Measurements from ENCODE around the gene ARID4A.
A peak's percentile ranks its signal among the peaks of the same experiment; 100 is the strongest.
"Not testable (repeated sequence)": the region's sequence is repeated elsewhere in the genome, so short reads cannot be mapped to it uniquely, and the experiment has no call there.

Gene ARID4A, protein sequence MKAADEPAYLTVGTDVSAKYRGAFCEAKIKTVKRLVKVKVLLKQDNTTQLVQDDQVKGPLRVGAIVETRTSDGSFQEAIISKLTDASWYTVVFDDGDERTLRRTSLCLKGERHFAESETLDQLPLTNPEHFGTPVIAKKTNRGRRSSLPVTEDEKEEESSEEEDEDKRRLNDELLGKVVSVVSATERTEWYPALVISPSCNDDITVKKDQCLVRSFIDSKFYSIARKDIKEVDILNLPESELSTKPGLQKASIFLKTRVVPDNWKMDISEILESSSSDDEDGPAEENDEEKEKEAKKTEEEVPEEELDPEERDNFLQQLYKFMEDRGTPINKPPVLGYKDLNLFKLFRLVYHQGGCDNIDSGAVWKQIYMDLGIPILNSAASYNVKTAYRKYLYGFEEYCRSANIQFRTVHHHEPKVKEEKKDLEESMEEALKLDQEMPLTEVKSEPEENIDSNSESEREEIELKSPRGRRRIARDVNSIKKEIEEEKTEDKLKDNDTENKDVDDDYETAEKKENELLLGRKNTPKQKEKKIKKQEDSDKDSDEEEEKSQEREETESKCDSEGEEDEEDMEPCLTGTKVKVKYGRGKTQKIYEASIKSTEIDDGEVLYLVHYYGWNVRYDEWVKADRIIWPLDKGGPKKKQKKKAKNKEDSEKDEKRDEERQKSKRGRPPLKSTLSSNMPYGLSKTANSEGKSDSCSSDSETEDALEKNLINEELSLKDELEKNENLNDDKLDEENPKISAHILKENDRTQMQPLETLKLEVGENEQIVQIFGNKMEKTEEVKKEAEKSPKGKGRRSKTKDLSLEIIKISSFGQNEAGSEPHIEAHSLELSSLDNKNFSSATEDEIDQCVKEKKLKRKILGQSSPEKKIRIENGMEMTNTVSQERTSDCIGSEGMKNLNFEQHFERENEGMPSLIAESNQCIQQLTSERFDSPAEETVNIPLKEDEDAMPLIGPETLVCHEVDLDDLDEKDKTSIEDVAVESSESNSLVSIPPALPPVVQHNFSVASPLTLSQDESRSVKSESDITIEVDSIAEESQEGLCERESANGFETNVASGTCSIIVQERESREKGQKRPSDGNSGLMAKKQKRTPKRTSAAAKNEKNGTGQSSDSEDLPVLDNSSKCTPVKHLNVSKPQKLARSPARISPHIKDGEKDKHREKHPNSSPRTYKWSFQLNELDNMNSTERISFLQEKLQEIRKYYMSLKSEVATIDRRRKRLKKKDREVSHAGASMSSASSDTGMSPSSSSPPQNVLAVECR
- total RNA-seq = 135 to 154 reads per million in 2 donors

DNA sequence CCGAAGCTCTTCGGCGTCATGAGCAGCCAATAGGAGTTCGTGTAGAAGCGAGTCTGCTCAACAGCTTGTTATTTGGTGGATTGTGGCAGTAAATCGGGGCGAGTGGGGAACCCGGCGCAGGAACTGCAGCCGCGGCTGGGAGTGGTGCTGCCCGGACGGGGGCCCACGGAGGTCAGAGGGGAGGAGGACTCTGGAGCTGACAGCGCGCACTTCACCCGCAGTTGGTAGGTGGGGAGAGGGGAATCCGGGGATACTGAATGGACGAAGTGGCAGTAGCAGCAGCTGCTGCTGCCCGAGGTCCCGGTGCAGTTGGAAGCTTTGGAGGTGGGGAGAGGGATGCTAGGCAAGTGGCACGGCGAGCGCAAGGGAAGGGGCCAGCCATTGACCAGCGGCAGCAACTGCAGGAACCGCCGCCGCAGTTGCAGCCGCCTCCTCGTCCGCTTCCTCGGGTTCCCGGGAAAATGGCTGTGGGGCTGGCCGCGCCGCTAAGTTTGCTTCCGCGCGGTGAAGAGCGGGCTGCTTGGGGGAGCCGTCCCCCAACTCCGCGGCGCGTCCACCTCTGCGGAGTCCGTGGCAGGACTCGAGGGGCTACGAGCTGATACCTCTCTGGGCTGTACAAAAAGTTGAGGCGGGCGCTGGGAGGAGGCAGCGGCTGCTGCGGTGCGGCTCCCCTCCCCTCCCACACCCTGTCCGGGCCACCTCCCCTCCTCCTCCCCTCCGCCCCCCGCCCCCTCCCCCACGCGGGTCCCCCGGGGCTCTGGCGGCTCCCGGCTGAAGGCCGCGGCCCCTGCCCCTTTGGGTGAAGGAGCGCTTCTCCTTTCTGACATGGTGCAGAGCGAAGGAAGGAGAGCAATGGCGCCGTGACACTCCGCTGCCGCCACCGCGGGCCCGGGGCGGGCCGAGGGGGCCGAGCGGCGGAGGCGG is at the start of gene ARID4A:
Gene ARID4A, plus strand, starts transcription at position 79 of the 924 bp plus-strand sequence. CDS start 1,300 bp downstream, outside the sequence.
- DNase-seq = peak; percentile 18 to 82 (median 57)

GRCh38 chr14:58249611-58250010 is 48.7 kb upstream of the ARID4A start:
- DNase-seq = no peak

DNA sequence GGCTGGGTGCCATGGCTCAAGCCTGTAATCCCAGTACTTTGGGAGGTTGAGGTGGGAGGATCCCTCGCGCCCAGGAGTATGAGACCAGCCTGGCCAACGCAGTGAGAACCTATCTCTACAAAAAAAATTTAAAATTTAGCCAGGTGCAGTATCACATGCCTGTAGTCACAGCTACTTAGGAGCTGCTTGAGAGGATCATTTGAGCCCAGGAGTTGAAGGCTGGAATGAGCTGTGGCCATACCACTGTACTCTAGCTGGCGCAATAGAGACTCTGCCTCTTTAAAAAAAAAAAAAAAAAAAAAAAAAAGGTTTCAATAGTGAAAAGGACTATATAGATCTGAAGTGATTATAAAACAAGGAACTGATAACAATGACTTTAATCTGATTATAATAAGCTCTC is 40.2 kb upstream of the ARID4A start:
- DNase-seq = no peak

GRCh38 chr14:58262005-58262404 is 36.4 kb upstream of the ARID4A start:
- not testable (repeated sequence) for DNase-seq

DNA sequence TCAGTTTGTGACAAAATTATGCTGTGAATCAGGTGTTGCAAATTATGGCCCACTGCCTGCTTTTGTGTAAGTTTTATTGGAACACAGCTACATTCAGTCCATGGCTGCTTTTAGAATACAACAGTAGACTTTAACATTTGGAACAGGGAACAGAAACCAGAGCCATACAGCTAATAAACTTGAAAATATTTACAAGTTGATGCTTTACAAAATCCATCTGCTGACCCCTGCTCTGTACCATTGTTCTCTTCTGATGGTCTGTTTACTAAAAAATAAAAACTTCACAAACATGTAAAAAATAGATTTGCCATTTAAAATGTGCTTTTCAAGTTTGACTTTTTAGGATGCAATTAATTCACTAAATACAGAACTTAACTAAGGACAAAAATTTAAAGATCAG is 33.0 kb upstream of the ARID4A start:
- DNase-seq = no peak

GRCh38 chr14:58270628-58271027 is 27.7 kb upstream of the ARID4A start:
- DNase-seq = no peak

DNA sequence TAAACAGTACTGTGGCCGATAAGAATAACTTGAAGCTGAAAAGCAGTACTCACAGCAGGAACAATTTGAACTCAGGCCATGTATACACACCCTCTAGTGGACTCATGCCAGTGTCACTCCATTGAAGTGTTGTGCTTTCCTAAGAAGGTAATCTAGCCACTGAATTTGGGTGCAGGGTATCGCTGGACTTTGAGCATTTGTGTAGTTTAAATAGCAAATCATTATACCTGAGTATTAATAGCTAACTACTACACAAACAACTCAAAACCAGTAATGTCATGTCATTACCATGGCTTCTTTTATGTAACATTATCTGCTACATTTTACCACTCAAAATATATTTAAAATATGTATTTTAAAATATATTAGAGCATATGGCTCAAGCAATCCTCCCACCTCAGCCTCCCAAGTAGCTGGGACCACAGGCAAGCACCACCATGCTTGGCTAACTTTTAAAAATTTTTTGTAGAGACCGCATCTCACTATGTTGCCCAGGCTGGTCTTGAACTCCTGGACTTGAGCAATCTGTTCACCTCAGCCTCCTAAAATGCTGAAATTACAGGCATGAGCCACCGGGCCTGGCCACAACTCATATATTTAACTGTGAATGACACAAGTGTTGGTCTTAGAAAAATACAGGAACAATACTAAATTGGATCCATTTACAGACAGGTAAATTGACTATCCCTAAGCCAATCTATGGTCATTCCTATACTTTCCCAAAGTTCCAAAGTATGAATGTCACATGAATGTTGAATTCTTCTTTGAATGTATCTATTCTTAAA is 25.6 kb upstream of the ARID4A start:
- no peak for DNase-seq

GRCh38 chr14:58274881-58275280 is 23.5 kb upstream of the ARID4A start:
- peak in 1 of 5 experiments; percentile 30 for DNase-seq

- DNase-seq = peak in 1 of 5 experiments; percentile 42
Measured at GRCh38 chr14:58275527-58276190, 22.7 kb upstream of the ARID4A start.

GRCh38 chr14:58276208-58276607 is 22.1 kb upstream of the ARID4A start:
- no peak for DNase-seq

- no peak for DNase-seq
Measured at GRCh38 chr14:58278177-58278576, 20.2 kb upstream of the ARID4A start.

DNA sequence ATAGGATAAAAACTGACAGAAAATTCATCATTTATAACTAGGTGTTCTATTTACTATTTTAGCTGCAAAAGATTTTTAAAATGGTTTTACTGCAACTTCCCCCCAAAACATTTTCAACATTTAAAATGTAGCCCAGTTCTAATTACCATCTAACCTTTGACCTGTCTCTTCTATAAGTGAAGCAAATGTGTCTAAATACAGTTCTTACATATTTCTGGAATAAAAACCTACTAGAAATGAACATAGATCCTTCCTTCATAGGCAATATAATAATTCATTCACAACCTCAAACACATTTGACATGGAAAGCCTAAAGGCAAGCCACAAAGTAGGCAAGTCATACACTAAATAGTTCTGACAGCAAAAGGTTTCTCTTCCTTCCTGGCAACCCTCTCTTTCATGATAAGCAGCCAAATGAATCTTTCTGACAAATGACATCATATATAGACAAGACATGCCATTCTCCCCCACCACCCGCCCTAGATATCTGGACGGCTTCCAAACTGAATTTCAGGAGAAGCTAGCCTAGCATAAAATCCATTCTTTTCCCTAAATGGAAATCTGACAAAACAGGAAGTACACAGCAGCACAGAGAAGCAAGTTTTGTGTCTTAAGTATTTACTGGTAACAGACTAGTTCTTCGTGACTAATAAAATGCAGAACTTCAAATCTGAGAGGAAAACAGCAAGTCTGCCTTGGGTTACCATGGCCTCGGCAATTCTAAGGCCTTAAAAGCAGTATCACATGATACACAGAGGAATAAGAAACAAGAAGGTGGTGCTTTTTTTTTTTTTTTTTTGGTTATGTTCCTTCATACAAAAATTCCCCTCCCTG is 17.2 kb upstream of the ARID4A start:
- peak in 1 of 5 experiments; percentile 70 for DNase-seq

DNA sequence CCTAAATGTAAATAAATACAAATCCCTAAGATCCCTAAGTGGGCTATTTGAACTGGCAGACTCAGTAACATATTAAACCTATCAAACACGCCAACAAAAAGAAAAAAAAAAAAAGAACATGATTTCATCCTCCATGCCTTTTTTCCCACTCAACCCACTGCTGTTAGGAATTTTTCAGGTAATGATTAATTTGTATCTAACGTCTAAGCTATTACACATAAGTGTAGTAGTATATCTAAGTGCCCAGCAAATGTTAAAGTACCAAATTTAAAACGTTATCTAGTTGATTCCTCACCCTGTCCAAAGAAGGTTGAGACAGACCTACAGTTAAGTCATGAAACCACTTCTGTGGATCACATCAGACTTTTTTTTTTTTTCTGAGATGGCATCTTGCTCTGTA is 16.4 kb upstream of the ARID4A start:
- no peak for DNase-seq

DNA sequence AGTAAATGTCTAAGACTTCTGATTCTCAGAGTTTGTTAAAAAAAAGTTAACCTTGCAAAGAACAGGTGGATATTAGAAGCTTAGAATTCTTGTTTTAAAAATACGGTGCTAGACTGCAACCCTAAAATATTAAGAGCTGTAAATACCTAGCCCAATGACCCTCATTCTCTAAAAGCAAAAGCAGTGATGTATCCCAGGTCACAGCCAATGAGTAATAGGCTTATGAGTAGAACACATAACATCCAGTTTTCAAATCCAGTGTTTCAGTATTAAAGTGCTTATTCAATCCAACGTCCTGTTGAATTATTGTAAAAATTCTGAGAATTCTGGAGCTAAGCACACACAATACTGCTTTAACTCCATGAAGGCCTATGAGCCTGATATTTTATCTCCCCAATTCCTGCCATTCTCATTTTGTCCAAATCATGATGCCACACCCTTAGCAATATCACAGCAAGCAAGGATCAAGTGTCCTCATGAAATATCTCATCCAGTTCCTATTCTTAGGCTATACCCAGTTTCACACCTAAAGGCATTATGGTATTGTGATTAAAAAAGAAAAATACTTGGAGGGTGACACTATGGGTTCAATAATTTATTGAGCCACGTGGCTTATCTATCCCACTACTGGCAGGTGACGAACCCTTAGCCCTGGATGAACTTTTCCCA is 15.3 kb upstream of the ARID4A start:
- DNase-seq = no peak

- no peak for DNase-seq
Measured at GRCh38 chr14:58283730-58284129, 14.6 kb upstream of the ARID4A start.

- no peak for DNase-seq
Measured at GRCh38 chr14:58285132-58285531, 13.2 kb upstream of the ARID4A start.

GRCh38 chr14:58287607-58288042 is 10.7 kb upstream of the ARID4A start:
- no peak for DNase-seq

- DNase-seq = no peak
Measured at GRCh38 chr14:58288106-58288792, 10.1 kb upstream of the ARID4A start.

Measured in T-helper 2 cell (primary cell).